Brain microvascular endothelial cell (primary cell): ENCODE results near the gene ACOX3.

Source experiments
- DNase-seq: peaks from one replicate; pipeline ENCODE4 v3.0.0-alpha.2; 2020
- H3K27ac ChIP-seq: fragments of 250-450 bp; sonication (Bioruptor Pico); 2 replicates; pipeline ENCODE4 v1.5.1; 2020; ENCODE audit warnings: mild to moderate bottlenecking, moderate library complexity
- H3K27me3 ChIP-seq: fragments of 250-450 bp; sonication (Bioruptor Pico); replicated peaks from 2 replicates; pipeline ENCODE4 v1.5.1; 2020; ENCODE audit warnings: mild to moderate bottlenecking
- H3K36me3 ChIP-seq: fragments of 250-450 bp; sonication (Bioruptor Pico); replicated peaks from 2 replicates; pipeline ENCODE4 v1.5.1; 2020; ENCODE audit warnings: mild to moderate bottlenecking
- H3K4me3 ChIP-seq: 2 replicates; pipeline ENCODE4 v1.5.1; 2011; ENCODE audit warnings: low read depth, mild to moderate bottlenecking, control low read depth, low read length, moderate library complexity
- CTCF ChIP-seq: IDR thresholded peaks from 2 replicates; pipeline ENCODE4 v1.5.1; 2011; ENCODE audit warnings: low read depth, mild to moderate bottlenecking, moderate library complexity, low read length, control low read depth, inconsistent platforms; ENCODE audit errors: missing control alignments
- in situ Hi-C: cut with HindIII; loops from 2 replicates; pipeline ENCODE4 v1.10.0; 2017; ENCODE audit warnings: low sequenced_read_pairs, low pct_ligation_motif_present

The ACOX3 gene

GRCh38 chr4:8383016-8383415 lies 57.5 kb downstream of the ACOX3 start:
- no peak overlapping the region for H3K27ac ChIP-seq
- no peak for TF ChIP-seq CTCF
- H3K4me3 ChIP-seq, result no peak overlapping the region
- peaks cover 6% of the 10 kb centered on the region for H3K36me3 ChIP-seq
- in situ Hi-C loops, result no loop called here
- no peaks in the 10 kb centered on the region for H3K27me3 ChIP-seq
- no peak for DNase-seq

GRCh38 chr4:8381814-8382581 lies 58.5 kb downstream of the ACOX3 start:
- no peaks in the 10 kb centered on the region for H3K27me3 ChIP-seq
- H3K36me3 ChIP-seq, result peaks cover 5% of the 10 kb centered on the region
- H3K4me3 ChIP-seq, result no peak overlapping the region
- DNase-seq, result no peak
- no peak overlapping the region for H3K27ac ChIP-seq
- TF ChIP-seq CTCF, result no peak
- in situ Hi-C loops, result no loop called here

- no peak for TF ChIP-seq CTCF
- in situ Hi-C loops, result no loop called here
- Histone ChIP-seq H3K4me3 (no peak overlapping the region), H3K27me3 (no peaks in the 10 kb centered on the region), H3K27ac (no peak overlapping the region), H3K36me3 (no peaks in the 10 kb centered on the region)
- DNase-seq, result no peak
Measured at GRCh38 chr4:8380511-8381415, 59.8 kb downstream of the ACOX3 start.

GRCh38 chr4:8379771-8380170 lies 60.8 kb downstream of the ACOX3 start:
- Histone ChIP-seq H3K27me3 (no peaks in the 10 kb centered on the region), H3K27ac (no peak overlapping the region), H3K36me3 (no peaks in the 10 kb centered on the region), H3K4me3 (no peak overlapping the region)
- TF ChIP-seq CTCF, result no peak
- in situ Hi-C loops, result no loop called here
- DNase-seq, result no peak

GRCh38 chr4:8379281-8379680 lies 61.2 kb downstream of the ACOX3 start:
- Histone ChIP-seq H3K27ac (no peak overlapping the region), H3K4me3 (no peak overlapping the region), H3K27me3 (no peaks in the 10 kb centered on the region), H3K36me3 (no peaks in the 10 kb centered on the region)
- no peak for TF ChIP-seq CTCF
- DNase-seq, result no peak
- in situ Hi-C loops, result no loop called here
